CD1c-positive myeloid dendritic cell (primary cell): Measurements from ENCODE around the gene TAPT1.

Experiments
- DNase-seq: peaks from one replicate; pipeline ENCODE4 v3.0.0-alpha.2; 2016; ENCODE audit errors: extremely low spot score

Gene TAPT1

GRCh38 chr4:16250661-16251365, 24.5 kb upstream of the TAPT1 start:
- DNase-seq: no peak

- no peak for DNase-seq
Measured at GRCh38 chr4:16248605-16249004, 22.3 kb upstream of the TAPT1 start.

- no peak for DNase-seq
Measured at GRCh38 chr4:16245241-16245640, 19.0 kb upstream of the TAPT1 start.

- no peak for DNase-seq
Measured at GRCh38 chr4:16243285-16243684, 17.0 kb upstream of the TAPT1 start.

GRCh38 chr4:16240300-16240699, 14.0 kb upstream of the TAPT1 start:
- no peak for DNase-seq

GRCh38 chr4:16239086-16239485, 12.8 kb upstream of the TAPT1 start:
- no peak for DNase-seq

GRCh38 chr4:16238327-16238726, 12.1 kb upstream of the TAPT1 start:
- no peak for DNase-seq

- peak; percentile 89 for DNase-seq
Measured at GRCh38 chr4:16237715-16238114, 11.4 kb upstream of the TAPT1 start.

GRCh38 chr4:16236402-16237023, 10.2 kb upstream of the TAPT1 start:
- DNase-seq: no peak

- no peak for DNase-seq
Measured at GRCh38 chr4:16235209-16235608, 8.9 kb upstream of the TAPT1 start.

- DNase-seq: no peak
Measured at GRCh38 chr4:16233569-16234177, 7.4 kb upstream of the TAPT1 start.

- DNase-seq: peak; percentile 47
Measured at GRCh38 chr4:16231570-16232245, 5.4 kb upstream of the TAPT1 start.

- DNase-seq: no peak
Measured at GRCh38 chr4:16230308-16230707, 4.0 kb upstream of the TAPT1 start.

- no peak for DNase-seq
Measured at GRCh38 chr4:16229604-16230003, 3.3 kb upstream of the TAPT1 start.

- DNase-seq: peak; percentile 39
Measured at GRCh38 chr4:16227462-16227868, 1.2 kb upstream of the TAPT1 start.

- DNase-seq: peak; percentile 33
Measured at GRCh38 chr4:16226816-16227461, 668 bp upstream of the TAPT1 start.

- DNase-seq: peak; percentile 56
Measured at GRCh38 chr4:16225167-16225862, 956 bp downstream of the TAPT1 start.

GRCh38 chr4:16224264-16225166, 1.8 kb downstream of the TAPT1 start:
- DNase-seq: no peak

- no peak for DNase-seq
Measured at GRCh38 chr4:16222957-16223527, 3.2 kb downstream of the TAPT1 start.

GRCh38 chr4:16218950-16219349, 7.3 kb downstream of the TAPT1 start:
- no peak for DNase-seq
